IMR-90 (cell line): ENCODE data around the gene SUGCT. TPM values are rescaled to one million over a fixed set of nuclear protein-coding genes. Genes with fewer than 3 reads are reported as not detected.

Experiments used
- ATAC-seq: fragments of 200-7000 bp; cut with Tn5 transposase; 2 replicates; pipeline ENCODE4 v1.9.1; 2020; ENCODE audit warnings: low read depth, mild to moderate bottlenecking, moderate library complexity
- BruUV-seq: library from RNA; stranded (reverse); fragments of 400-500 nt; replicated peaks from 2 replicates; lab custom pipeline; 2021; lab: Mats Ljungman, UMichigan
- CTCF ChIA-PET: fragments of 300-600 bp; formaldehyde crosslinking; extraction: SDS; loops from one replicate; lab custom pipeline; 2021; ENCODE audit warnings: antibody characterized with exemption; lab: Yijun Ruan, JAX
- POLR2A ChIA-PET: fragments of 300-600 bp; sonication (Branson Sonifier 250); formaldehyde crosslinking; loops from one replicate; lab custom pipeline; 2022; ENCODE audit warnings: antibody characterized with exemption; ENCODE audit not compliant: unreplicated experiment; lab: Charles Lee
- DNase-seq: peaks from one replicate; pipeline ENCODE4 v3.0.0; 2013
- H2AFZ ChIP-seq: replicated peaks from 2 replicates; pipeline ENCODE3; 2013; ENCODE audit warnings: low read length, mild to moderate bottlenecking; ENCODE audit not compliant: poor library complexity
- H2AK5ac ChIP-seq: 2 replicates; pipeline ENCODE4 v1.6.1; 2013; ENCODE audit warnings: low read depth, low read length, inconsistent platforms
- H2AK9ac ChIP-seq: replicated peaks from 2 replicates; pipeline ENCODE3; 2013; ENCODE audit warnings: mild to moderate bottlenecking, low read depth, low read length, moderate library complexity; ENCODE audit not compliant: poor library complexity
- H2BK120ac ChIP-seq: 2 replicates; pipeline ENCODE4 v1.6.1; 2013; ENCODE audit warnings: low read depth, low read length, inconsistent platforms
- H2BK15ac ChIP-seq: 3 replicates; pipeline ENCODE4 v1.6.1; 2013; ENCODE audit warnings: low read depth, low read length, inconsistent platforms
- H2BK20ac ChIP-seq: 2 replicates; pipeline ENCODE4 v1.6.1; 2013; ENCODE audit warnings: low read depth, mild to moderate bottlenecking, inconsistent platforms, low read length, moderate library complexity
- H2BK5ac ChIP-seq: 2 replicates; pipeline ENCODE4 v1.6.1; 2013; ENCODE audit warnings: mild to moderate bottlenecking, low read depth, low read length, inconsistent platforms; ENCODE audit not compliant: poor library complexity, severe bottlenecking
- H3K14ac ChIP-seq: replicated peaks from 2 replicates; pipeline ENCODE4 v1.6.1; 2013; ENCODE audit warnings: low read depth, low read length, inconsistent platforms
- H3K18ac ChIP-seq: 2 replicates; pipeline ENCODE4 v1.6.1; 2013; ENCODE audit warnings: low read depth, low read length, control low read depth
- H3K23ac ChIP-seq: 2 replicates; pipeline ENCODE4 v1.6.1; 2013; ENCODE audit warnings: low read depth, low read length, inconsistent platforms
- H3K27ac ChIP-seq: 2 replicates; pipeline ENCODE4 v1.5.1; 2013; ENCODE audit warnings: mild to moderate bottlenecking, control low read depth, low read length; ENCODE audit not compliant: insufficient read depth
- H3K27me3 ChIP-seq: 2 replicates; pipeline ENCODE4 v1.6.1; 2013; ENCODE audit warnings: low read length; ENCODE audit not compliant: control insufficient read depth, insufficient read depth
- H3K36me3 ChIP-seq: 2 replicates; pipeline ENCODE4 v1.6.1; 2013; ENCODE audit warnings: low read length, mixed read lengths; ENCODE audit not compliant: control insufficient read depth, insufficient read depth
- H3K4ac ChIP-seq: 2 replicates; pipeline ENCODE4 v1.6.1; 2013; ENCODE audit warnings: low read depth, low read length, inconsistent platforms
- H3K4me1 ChIP-seq: 2 replicates; pipeline ENCODE4 v1.6.1; 2013; ENCODE audit warnings: low read length, mixed read lengths; ENCODE audit not compliant: control insufficient read depth, insufficient read depth
- H3K4me2 ChIP-seq: 2 replicates; pipeline ENCODE4 v1.6.1; 2013; ENCODE audit warnings: low read depth, mild to moderate bottlenecking, control low read depth, low read length, moderate library complexity
- H3K4me3 ChIP-seq: 2 replicates; pipeline ENCODE4 v1.5.1; 2013; ENCODE audit warnings: low read depth, mild to moderate bottlenecking, control low read depth, low read length, moderate library complexity; ENCODE audit not compliant: insufficient read depth
- H3K56ac ChIP-seq: 2 replicates; pipeline ENCODE4 v1.6.1; 2013; ENCODE audit warnings: low read length, inconsistent platforms; ENCODE audit not compliant: insufficient read depth; ENCODE audit errors: extremely low read depth
- H3K79me1 ChIP-seq, 2 experiments: 2 replicates each; pipeline ENCODE4 v1.6.1; 2013; ENCODE audit warnings: low read length in 2 of 2, inconsistent platforms in 1 of 2, low read depth in 1 of 2
- H3K9ac ChIP-seq: 2 replicates; pipeline ENCODE4 v1.6.1; 2013; ENCODE audit warnings: low read depth, low read length, control low read depth
- H3K9me1 ChIP-seq: 2 replicates; pipeline ENCODE4 v1.6.1; 2013; ENCODE audit warnings: low read length, inconsistent platforms; ENCODE audit not compliant: insufficient read depth
- H3K9me3 ChIP-seq: 2 replicates; pipeline ENCODE4 v1.6.1; 2013; ENCODE audit warnings: low read length; ENCODE audit not compliant: control insufficient read depth, insufficient read depth
- H4K20me1 ChIP-seq: 2 replicates; pipeline ENCODE4 v1.6.1; 2013; ENCODE audit warnings: low read length, inconsistent platforms; ENCODE audit not compliant: insufficient read depth
- H4K5ac ChIP-seq: 2 replicates; pipeline ENCODE4 v1.6.1; 2013; ENCODE audit warnings: mild to moderate bottlenecking, low read depth, low read length, control low read depth
- H4K8ac ChIP-seq, 2 experiments: 2 replicates each; pipeline ENCODE4 v1.6.1; 2013; ENCODE audit warnings: low read depth in 2 of 2, low read length in 2 of 2, control low read depth in 1 of 2, inconsistent platforms in 1 of 2
- H4K91ac ChIP-seq: 2 replicates; pipeline ENCODE4 v1.6.1; 2013; ENCODE audit warnings: low read depth, low read length, inconsistent platforms; ENCODE audit not compliant: insufficient read depth
- BHLHE40 ChIP-seq: fragments of 150-350 bp; IDR thresholded peaks from 2 replicates; pipeline ENCODE4 v1.6.1; 2016; ENCODE audit warnings: mild to moderate bottlenecking, low read depth, low read length
- WGBS, 2 experiments: methylation state at CpG; one replicate each; pipeline versions ENCODE4 v1.1.5 to v1.1.7; 2013; ENCODE audit warnings: missing lambda C conversion rate in 2 of 2; ENCODE audit not compliant: insufficient read length in 1 of 2; ENCODE audit errors: extremely low coverage in 2 of 2; 5-methylcytosine and 5-hydroxymethylcytosine counted together
- dilution Hi-C: fragments of 300-500 bp; cut with HindIII; formaldehyde crosslinking; loops from one replicate; pipeline ENCODE4 v1.14.3; 2018; ENCODE audit warnings: low sequenced_read_pairs; ENCODE audit not compliant: unreplicated experiment
- in situ Hi-C: fragments of 300-500 bp; cut with MboI; formaldehyde crosslinking; loops from 3 replicates; pipeline ENCODE4 v1.14.3; 2019; ENCODE audit warnings: low sequenced_read_pairs, inconsistent platforms, mixed read lengths
- intact Hi-C: fragments of 100-400 bp; cut with micrococcal nuclease; formaldehyde crosslinking; loops from 2 replicates; pipeline ENCODE4 v1.10.0; 2022
- polyA plus RNA-seq, 3 experiments: library from polyadenylated mRNA; depleted of rRNA; stranded (reverse); fragments of >200 nt; gene quantifications; 2 replicates each; pipeline ENCODE4 v1.2.3, GENCODE V29; 2012; ENCODE audit warnings: low replicate concordance in 1 of 3
- total RNA-seq: library from RNA; depleted of rRNA; stranded (reverse); fragments of >200 nt; gene quantifications from 2 replicates; pipeline ENCODE4 v1.2.3, GENCODE V29; 2012

Gene SUGCT
- total and polyA plus RNA-seq, 2 of the 4 experiments (the other 2 are of a cell fraction) = 5.9 to 8.3 TPM

DNA sequence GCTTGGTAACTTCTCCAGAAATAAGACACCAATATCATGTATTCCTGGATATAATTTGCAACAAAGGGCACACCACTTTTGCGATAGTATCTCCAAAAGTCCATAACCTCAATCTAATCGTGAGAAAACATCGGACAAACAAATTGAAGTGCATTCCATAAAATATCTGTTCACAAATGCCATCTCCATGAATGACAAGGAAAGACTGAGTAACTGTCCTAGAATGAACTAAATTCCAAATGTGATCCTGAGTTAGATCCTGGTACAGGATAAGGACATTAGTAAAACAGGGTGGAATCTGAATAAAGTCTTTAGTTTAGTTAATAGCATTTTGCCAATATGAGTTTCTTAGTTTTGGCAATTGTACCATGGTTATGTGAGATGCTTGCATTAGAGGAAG lies 384.2 kb downstream of the SUGCT start:
- no TSS peak for BruUV-seq

More for the DNA sequence above, 384.2 kb downstream of the SUGCT start:
- no peak for TF ChIP-seq BHLHE40
- POLR2A ChIA-PET = interaction anchor here (0.6 kb wide), 1 partner anchor 29 kb away, joined by 4 read pairs; no protein-coding TSS in a partner anchor
- H3K23ac ChIP-seq = no peak overlapping the region
- H3K56ac ChIP-seq = no peak overlapping the region
- CTCF ChIA-PET = no interaction called here
- H2BK15ac ChIP-seq = no peak overlapping the region
- in situ Hi-C loops (no loop called here), intact Hi-C loops (no loop called here), dilution Hi-C loops (no loop called here)
- H4K20me1 ChIP-seq = no peaks in the 10 kb centered on the region
- no peak overlapping the region for H3K14ac ChIP-seq
- no peaks in the 10 kb centered on the region for H3K9me3 ChIP-seq
- H3K27me3 ChIP-seq = no peaks in the 10 kb centered on the region
- H4K91ac ChIP-seq = no peak overlapping the region
- H3K36me3 ChIP-seq = no peaks in the 10 kb centered on the region
- no peak overlapping the region for H2AK9ac ChIP-seq
- no peak overlapping the region for H3K27ac ChIP-seq
- H2AK5ac ChIP-seq = no peak overlapping the region
- no peak overlapping the region for H4K5ac ChIP-seq
- no peak overlapping the region for H3K4me3 ChIP-seq
- DNase-seq (no peak), ATAC-seq (no peak)
- no peak overlapping the region for H3K4me2 ChIP-seq
- H3K79me1 ChIP-seq = no peaks in the 10 kb centered on the region
- H2BK5ac ChIP-seq = no peak overlapping the region
- no peak overlapping the region for H3K18ac ChIP-seq
- H2BK20ac ChIP-seq = no peak overlapping the region
- no peak overlapping the region for H2AFZ ChIP-seq
- no peak overlapping the region for H2BK120ac ChIP-seq
- H3K4ac ChIP-seq = no peak overlapping the region
- no peaks in the 10 kb centered on the region for H3K9me1 ChIP-seq
- 100% methylated on average over 1 of the region's 3 CpGs; no CpG with 5 or more reads in 1 of the 2 experiments for WGBS, 2 experiments
- H3K9ac ChIP-seq = no peak overlapping the region
- no peak overlapping the region for H4K8ac ChIP-seq
- H3K4me1 ChIP-seq = no peaks in the 10 kb centered on the region
